Mesothelial cell of epicardium (in vitro differentiated cells): ENCODE data around the gene MEIOC. TPM values are rescaled to one million over a fixed set of nuclear protein-coding genes. Genes with fewer than 3 reads are reported as not detected.
"Not testable (repeated sequence)": the region's sequence is repeated elsewhere in the genome, so short reads cannot be mapped to it uniquely, and the experiment has no call there.

Experiments used
- DNase-seq, 2 experiments: peaks; one replicate each; pipeline ENCODE4 v3.0.0; 2021; ENCODE audit warnings: low spot score in 2 of 2; ENCODE audit not compliant: unreplicated experiment in 2 of 2
- H3K27ac Mint-ChIP-seq: 2 replicates; pipeline ENCODE4 v1.8.0; 2021; ENCODE audit warnings: mixed read lengths
- H3K27me3 Mint-ChIP-seq: 2 replicates; pipeline ENCODE4 v1.8.0; 2021; ENCODE audit warnings: low read depth, mixed read lengths
- H3K36me3 Mint-ChIP-seq: 2 replicates; pipeline ENCODE4 v1.8.0; 2021; ENCODE audit warnings: mixed read lengths
- H3K4me1 Mint-ChIP-seq: 2 replicates; pipeline ENCODE4 v1.8.0; 2021; ENCODE audit warnings: mixed read lengths
- H3K4me3 Mint-ChIP-seq: 2 replicates; pipeline ENCODE4 v1.8.0; 2021; ENCODE audit warnings: mild to moderate bottlenecking, moderate library complexity, mixed read lengths
- H3K9me3 Mint-ChIP-seq: 2 replicates; pipeline ENCODE4 v1.8.0; 2021; ENCODE audit warnings: mixed read lengths
- CTCF ChIP-seq: fragments of 200-600 bp; sonication (generic); IDR thresholded peaks from one replicate; pipeline ENCODE4 v1.5.0; 2021; ENCODE audit warnings: antibody characterized with exemption; ENCODE audit not compliant: unreplicated experiment
- total RNA-seq: library from RNA; stranded (reverse); gene quantifications from 3 replicates; pipeline ENCODE4 v1.2.1, GENCODE V29; 2021

MEIOC gene
- total RNA-seq, 1 donor from 2014 or later: 0.11 TPM

GRCh38 chr17:44664867-44665266 lies 8.6 kb downstream of the MEIOC start:
- H3K27me3 Mint-ChIP-seq: no peaks in the 10 kb centered on the region
- no peak overlapping the region for H3K27ac Mint-ChIP-seq
- H3K9me3 Mint-ChIP-seq: no peaks in the 10 kb centered on the region
- no peak for TF ChIP-seq CTCF
- no peak overlapping the region for H3K4me3 Mint-ChIP-seq
- no peaks in the 10 kb centered on the region for H3K36me3 Mint-ChIP-seq
- no peak for DNase-seq
- H3K4me1 Mint-ChIP-seq: no peaks in the 10 kb centered on the region

GRCh38 chr17:44666006-44666405 lies 9.7 kb downstream of the MEIOC start:
- DNase-seq: no peak
- Mint-ChIP-seq H3K36me3 (no peaks in the 10 kb centered on the region), H3K9me3 (no peaks in the 10 kb centered on the region), H3K4me1 (no peaks in the 10 kb centered on the region), H3K27ac (no peak overlapping the region), H3K4me3 (no peak overlapping the region), H3K27me3 (no peaks in the 10 kb centered on the region)
- TF ChIP-seq CTCF: no peak

- Mint-ChIP-seq H3K4me1 (no peaks in the 10 kb centered on the region), H3K27ac (no peak overlapping the region), H3K27me3 (no peaks in the 10 kb centered on the region), H3K4me3 (no peak overlapping the region), H3K9me3 (no peaks in the 10 kb centered on the region), H3K36me3 (no peaks in the 10 kb centered on the region)
- no peak for DNase-seq
- peak; percentile 74 for TF ChIP-seq CTCF
Measured at GRCh38 chr17:44672479-44673093, 16.3 kb downstream of the MEIOC start.

- H3K27me3 Mint-ChIP-seq: no peaks in the 10 kb centered on the region
- H3K9me3 Mint-ChIP-seq: no peaks in the 10 kb centered on the region
- no peak overlapping the region for H3K4me3 Mint-ChIP-seq
- DNase-seq: no peak
- no peak for TF ChIP-seq CTCF
- no peaks in the 10 kb centered on the region for H3K4me1 Mint-ChIP-seq
- H3K27ac Mint-ChIP-seq: no peak overlapping the region
- peaks cover 2% of the 10 kb centered on the region for H3K36me3 Mint-ChIP-seq
Measured at GRCh38 chr17:44673893-44674292, 17.6 kb downstream of the MEIOC start.

GRCh38 chr17:44677136-44677535 lies 20.9 kb downstream of the MEIOC start:
- no peaks in the 10 kb centered on the region for H3K4me1 Mint-ChIP-seq
- no peaks in the 10 kb centered on the region for H3K9me3 Mint-ChIP-seq
- H3K36me3 Mint-ChIP-seq: peaks cover 13% of the 10 kb centered on the region
- no peaks in the 10 kb centered on the region for H3K27me3 Mint-ChIP-seq
- DNase-seq: no peak
- TF ChIP-seq CTCF: no peak
- peak overlapping the region; percentile 25 for H3K27ac Mint-ChIP-seq
- no peak overlapping the region for H3K4me3 Mint-ChIP-seq

GRCh38 chr17:44683303-44683702 lies 27.0 kb downstream of the MEIOC start:
- not testable (repeated sequence) for H3K9me3 Mint-ChIP-seq, H3K4me1 Mint-ChIP-seq, DNase-seq, H3K4me3 Mint-ChIP-seq, H3K27ac Mint-ChIP-seq, H3K27me3 Mint-ChIP-seq
- peaks cover 25% of the 10 kb centered on the region for H3K36me3 Mint-ChIP-seq
